ENCODE results near the gene ARPP19. TPM values are rescaled to one million over a fixed set of nuclear protein-coding genes. Genes with fewer than 3 reads are reported as not detected.
"Not testable (repeated sequence)": the region's sequence is repeated elsewhere in the genome, so short reads cannot be mapped to it uniquely, and the experiment has no call there.

Gene ARPP19
- 100 to 1,000 TPM; 124 to 160 (median 158) TPM for polyA plus RNA-seq (ENCODE audit: insufficient read length in 4 of 4)

GRCh38 chr15:52568601-52569585 is at the start of gene ARPP19:
Gene ARPP19 (minus strand): TSS chr15:52569030. CDS start chr15:52568892, 138 bp downstream.
- peak; percentile 75 to 80 (median 78) for DNase-seq (ENCODE audit: low read depth in 4 of 4, low spot score in 3 of 4)

GRCh38 chr15:52617026-52617425 is 48.2 kb upstream of the ARPP19 start:
- DNase-seq (ENCODE audit: low read depth in 4 of 4, low spot score in 3 of 4), result no peak

GRCh38 chr15:52615302-52615701 is 46.5 kb upstream of the ARPP19 start:
- no peak for DNase-seq (ENCODE audit: low read depth in 4 of 4, low spot score in 3 of 4)

DNA sequence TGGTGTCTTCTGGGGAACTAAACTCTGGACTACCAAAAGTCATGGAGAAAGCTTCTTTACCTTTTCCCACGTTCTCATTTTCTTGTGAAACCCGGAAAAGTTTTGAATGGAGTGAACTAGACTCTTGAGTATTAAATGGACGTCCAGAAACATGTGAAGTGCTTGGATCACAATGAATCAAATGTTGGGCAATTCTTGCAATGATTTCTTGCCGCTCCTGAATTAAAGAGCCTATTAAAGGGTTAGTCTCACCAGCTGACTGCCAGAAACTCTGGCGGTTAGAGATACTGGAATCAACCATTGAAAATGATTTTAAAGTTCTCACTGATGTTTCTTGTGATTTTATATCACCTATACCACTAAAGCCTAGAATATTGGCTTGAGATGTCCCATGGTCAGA is 40.8 kb upstream of the ARPP19 start:
- DNase-seq (ENCODE audit: low read depth in 4 of 4, low spot score in 3 of 4), result no peak

DNA sequence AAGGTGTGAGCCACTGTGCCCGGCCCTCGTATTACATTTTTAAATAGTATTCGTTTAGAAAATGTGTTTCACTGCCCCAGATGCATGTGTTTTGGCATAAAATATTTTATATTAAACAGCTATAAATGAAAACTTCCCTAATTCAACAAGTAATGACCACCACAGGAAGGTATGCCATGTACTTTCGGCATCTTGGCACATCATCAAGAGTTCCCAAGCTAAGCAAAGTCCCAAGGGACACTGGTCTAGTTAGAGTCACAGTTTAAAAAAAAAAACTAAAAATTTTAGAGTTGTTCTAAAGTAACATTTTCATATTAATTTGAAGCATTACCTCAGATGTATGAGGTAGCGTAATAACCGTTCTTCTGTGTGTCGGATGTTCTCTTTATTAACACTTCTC is 15.6 kb upstream of the ARPP19 start:
- no peak for DNase-seq (ENCODE audit: low read depth in 4 of 4, low spot score in 3 of 4)

- no peak for DNase-seq (ENCODE audit: low read depth in 4 of 4, low spot score in 3 of 4)
Observed at GRCh38 chr15:52579852-52580251, 11.0 kb upstream of the ARPP19 start.

DNA sequence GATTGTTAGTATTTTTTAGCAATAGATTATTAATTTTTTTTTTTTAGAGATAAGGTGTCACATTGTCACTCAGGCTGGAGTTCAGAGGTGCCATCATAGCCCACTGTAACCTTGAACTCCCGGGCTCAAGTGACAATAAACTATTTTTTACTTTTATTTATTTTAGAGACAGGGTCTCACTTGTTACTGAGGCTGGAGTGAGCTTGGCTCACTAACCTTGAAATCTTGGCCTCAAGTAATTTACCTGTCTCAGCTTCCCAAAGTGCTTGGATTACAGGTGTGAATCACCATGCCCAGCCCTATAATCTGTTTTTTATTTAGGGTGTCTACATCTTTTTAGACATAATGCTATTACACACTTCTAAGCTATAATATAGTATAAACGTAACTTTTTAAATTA is 7.9 kb upstream of the ARPP19 start:
- no peak for DNase-seq (ENCODE audit: low read depth in 4 of 4, low spot score in 3 of 4)

GRCh38 chr15:52575573-52575972 is 6.7 kb upstream of the ARPP19 start:
- DNase-seq (ENCODE audit: low read depth in 4 of 4, low spot score in 3 of 4), result not testable (repeated sequence)

- no peak for DNase-seq (ENCODE audit: low read depth in 4 of 4, low spot score in 3 of 4)
Observed at GRCh38 chr15:52575072-52575471, 6.2 kb upstream of the ARPP19 start.

- not testable (repeated sequence) for DNase-seq (ENCODE audit: low read depth in 4 of 4, low spot score in 3 of 4)
Observed at GRCh38 chr15:52574623-52575022, 5.8 kb upstream of the ARPP19 start.

- DNase-seq (ENCODE audit: low read depth in 4 of 4, low spot score in 3 of 4), result peak; percentile 18 to 67 (median 40)
Observed at GRCh38 chr15:52567871-52568600, 794 bp downstream of the ARPP19 start.

DNA sequence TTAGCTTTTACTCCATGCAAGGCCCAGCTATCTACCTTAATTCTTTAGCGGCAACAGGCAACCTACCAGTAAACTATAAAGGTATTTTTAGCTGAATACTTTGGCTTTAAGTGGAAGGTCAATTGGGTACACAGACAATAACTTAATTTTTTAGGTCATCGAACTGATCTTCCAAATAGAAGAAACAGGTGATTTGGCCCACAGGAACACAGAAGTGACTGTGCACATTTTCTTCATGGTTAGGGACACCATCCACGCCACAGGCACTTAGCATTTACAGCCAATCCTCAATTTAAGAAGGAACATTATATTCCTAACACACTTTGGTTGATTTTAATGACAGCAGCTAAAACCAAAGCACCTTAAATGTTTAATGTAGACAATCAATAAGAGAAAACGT is 1.9 kb downstream of the ARPP19 start:
- no peak for DNase-seq (ENCODE audit: low read depth in 4 of 4, low spot score in 3 of 4)

DNA sequence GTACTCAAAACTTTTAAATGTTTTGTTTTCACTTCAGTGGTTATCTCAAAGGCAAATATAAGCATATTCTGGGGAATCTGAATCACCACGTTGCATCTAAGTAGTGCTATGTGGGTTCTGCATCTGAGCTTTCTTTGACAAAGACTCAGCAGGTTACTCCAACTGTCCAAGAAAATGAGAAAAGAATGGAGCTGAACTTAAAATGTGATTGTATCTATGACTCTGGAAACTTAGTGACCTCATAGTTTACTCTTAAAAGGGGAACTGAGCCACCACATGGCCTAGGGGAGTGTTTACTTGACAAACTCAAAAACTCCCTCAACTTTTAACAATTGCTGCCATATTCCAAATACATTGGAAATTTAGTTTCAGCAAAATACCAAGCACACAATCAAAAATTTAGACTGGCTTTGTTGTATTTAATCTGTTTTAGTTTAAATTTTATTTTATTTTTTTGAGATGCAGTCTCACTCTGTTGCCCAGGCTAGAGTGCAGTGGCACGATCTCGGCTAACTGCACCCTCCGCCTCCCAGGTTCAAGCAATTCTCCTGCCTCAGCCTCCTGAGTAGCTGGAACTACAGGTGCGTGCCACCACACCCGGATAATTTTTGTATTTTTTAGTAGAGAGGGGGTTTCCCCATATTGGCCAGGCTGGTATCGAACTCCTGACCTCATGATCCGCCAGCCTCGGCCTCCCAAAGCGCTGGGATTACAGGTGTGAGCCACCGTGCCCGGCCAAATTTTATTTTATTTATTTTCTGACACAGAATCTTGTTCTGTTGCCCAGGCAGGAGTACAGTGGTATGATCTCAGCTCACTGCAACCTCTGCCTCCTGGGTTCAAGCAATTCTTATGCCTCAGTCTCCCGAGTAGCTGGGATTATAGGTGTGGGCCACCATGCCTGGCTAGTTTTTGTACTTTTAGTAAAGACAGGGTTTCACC is 3.1 kb downstream of the ARPP19 start:
- not testable (repeated sequence) for DNase-seq (ENCODE audit: low read depth in 4 of 4, low spot score in 3 of 4)

DNA sequence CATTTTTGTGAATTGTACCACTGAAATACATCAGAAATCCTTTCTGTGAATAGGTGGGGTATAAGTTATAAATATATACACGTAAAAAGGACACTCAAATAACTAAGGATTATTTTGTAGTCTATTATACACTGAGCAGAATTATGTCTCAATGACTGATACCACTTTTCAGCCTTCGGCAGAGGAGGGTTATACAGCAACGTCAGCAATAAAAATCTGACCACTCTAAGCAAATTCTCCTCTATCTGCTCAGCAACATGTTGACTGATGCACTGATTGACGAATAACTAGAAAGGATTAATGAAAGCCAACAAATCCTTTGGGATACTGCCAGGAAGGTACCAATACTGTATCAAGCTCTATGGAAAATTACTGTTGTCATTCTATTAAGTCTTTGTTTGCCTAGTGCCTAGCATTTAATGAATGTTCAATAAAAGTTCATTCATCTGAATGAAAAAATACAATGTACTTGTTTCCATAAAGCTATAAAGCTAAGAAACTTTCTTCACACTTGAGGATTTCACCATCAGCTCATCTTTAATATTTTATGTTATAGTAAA is 5.2 kb downstream of the ARPP19 start:
- no peak for DNase-seq (ENCODE audit: low read depth in 4 of 4, low spot score in 3 of 4)

DNA sequence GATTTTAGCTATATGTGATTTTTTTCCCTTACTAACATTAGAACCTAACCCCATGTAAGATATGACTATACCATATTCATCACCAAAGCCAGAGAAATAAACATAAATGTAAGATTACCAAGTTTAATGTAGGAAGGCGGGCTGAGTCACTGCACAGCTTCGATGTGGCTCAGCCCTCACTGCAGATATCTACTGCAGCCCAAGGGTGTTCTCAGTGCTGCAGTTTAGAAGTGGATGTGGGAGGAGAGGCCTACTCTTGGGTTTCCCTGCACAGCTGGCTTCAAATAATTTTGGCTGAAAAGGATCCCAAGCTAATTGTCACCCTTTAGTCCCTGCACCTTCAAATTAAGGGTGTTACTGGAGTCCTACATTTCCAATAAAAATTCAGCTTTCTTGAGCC is 9.3 kb downstream of the ARPP19 start:
- DNase-seq (ENCODE audit: low read depth in 4 of 4, low spot score in 3 of 4), result no peak

- no peak for DNase-seq (ENCODE audit: low read depth in 4 of 4, low spot score in 3 of 4)
Observed at GRCh38 chr15:52559022-52559421, 9.8 kb downstream of the ARPP19 start.

- DNase-seq (ENCODE audit: low read depth in 4 of 4, low spot score in 3 of 4), result no peak
Observed at GRCh38 chr15:52558196-52558595, 10.6 kb downstream of the ARPP19 start.

DNA sequence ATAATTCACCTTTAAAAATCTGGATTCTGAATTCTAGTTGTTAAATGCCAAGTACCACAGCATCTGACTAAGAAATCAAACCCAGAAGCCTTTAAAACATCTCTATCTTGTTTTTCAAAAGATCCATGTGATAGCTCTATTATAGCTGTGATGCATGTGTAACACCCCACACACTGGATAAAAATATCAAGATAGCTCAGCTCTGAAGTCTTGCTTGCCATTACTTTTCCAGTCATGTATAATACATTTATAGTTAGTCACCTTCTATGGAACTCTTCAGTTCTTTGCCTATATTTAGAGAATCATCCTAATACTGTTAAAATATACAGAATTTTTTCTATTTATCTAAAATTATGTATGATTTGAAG is 11.6 kb downstream of the ARPP19 start:
- no peak for DNase-seq (ENCODE audit: low read depth in 4 of 4, low spot score in 3 of 4)

DNA sequence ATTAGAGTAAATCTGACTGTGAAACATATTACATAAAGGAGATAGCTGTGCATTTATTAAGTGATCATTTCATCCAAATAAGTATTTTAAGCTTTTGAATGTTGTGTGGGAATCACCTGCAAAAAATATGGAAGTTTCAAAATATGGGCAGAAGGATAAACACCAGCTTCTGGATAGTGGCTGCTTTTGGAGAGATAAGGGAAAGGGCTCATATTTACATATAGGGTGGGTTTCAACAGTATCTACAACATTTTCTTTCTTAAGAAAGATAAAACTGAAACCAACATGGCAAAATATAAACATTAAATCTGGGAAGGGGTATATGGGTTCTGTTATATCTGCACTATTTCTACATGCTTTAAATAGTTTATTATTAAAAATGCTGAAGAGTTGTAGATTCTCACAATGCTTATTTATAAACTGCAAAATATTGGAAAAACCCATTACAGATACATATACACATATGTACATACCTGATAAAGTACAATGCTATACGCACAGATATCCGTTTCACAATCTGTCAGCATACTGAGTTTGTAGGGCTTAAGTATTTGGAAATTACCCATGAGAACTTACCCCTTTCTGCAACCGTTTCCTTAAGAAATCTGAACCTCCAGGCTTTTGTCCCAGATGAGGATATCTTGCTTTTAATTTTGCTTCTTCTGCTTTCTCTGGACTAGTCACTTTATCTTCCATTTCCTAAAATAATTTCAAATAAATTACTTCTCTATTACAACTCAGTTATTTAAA is 12.1 kb downstream of the ARPP19 start:
- no peak for DNase-seq (ENCODE audit: low read depth in 4 of 4, low spot score in 3 of 4)

Data from right renal pelvis (tissue), 4 donors.